OCI-LY1 (cell line): ENCODE data around the gene YKT6.

ENCODE experiments used
- EZH2 ChIP-seq: fragments of 200-600 bp; sonication (generic), shearing (Covaris generic); IDR thresholded peaks from 2 replicates; pipeline ENCODE4 v1.8.0; 2017; ENCODE audit warnings: borderline replicate concordance, mixed run types, mild to moderate bottlenecking, antibody characterized with exemption, low read length, moderate library complexity, mixed read lengths
- TF ChIP-seq, protein P1 (sequence below): fragments of 200-600 bp; sonication (generic), shearing (Covaris generic); IDR thresholded peaks from 2 replicates; pipeline ENCODE4 v1.5.1; 2017; ENCODE audit warnings: mild to moderate bottlenecking, antibody characterized with exemption, low read length, moderate library complexity, mixed read lengths

DNA sequence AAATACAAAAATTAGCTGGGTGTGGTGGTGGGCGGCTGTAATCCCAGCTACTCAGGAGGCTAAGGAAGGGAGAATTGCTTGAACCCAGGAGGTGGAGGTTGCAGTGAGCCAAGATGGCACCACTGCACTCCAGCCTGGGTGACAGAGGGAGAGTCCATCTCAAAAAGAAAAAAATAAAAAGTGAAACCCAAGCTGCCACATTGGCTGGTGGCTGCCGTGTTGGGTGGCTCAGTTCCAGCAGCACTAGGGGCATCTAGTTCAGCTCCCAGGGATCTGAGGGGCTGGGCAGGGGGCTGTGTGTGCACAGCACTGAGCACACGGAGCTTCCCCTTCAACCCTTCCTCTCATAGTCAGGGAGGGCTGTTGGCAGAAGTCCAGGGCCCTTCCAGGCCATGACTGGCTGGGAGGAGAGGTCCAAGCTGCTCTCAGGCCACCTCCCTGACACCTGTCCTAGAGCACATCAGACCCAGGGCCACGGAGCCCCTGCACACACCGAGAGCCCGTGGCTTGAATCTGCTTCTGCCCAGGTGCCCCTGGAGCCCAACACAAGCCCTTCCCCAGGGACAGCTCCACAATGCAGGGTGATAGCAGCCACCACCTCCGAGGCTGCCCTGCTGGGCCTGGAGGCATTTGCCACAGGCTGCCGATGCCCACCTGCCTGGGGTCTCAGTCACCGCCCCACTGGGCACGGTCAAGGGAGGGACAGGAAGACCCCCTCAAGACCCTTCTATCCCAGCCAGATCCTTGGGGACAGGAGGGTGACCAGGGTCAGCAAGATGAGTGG lies 47.3 kb downstream of the YKT6 start:
- TF ChIP-seq, protein P1, sequence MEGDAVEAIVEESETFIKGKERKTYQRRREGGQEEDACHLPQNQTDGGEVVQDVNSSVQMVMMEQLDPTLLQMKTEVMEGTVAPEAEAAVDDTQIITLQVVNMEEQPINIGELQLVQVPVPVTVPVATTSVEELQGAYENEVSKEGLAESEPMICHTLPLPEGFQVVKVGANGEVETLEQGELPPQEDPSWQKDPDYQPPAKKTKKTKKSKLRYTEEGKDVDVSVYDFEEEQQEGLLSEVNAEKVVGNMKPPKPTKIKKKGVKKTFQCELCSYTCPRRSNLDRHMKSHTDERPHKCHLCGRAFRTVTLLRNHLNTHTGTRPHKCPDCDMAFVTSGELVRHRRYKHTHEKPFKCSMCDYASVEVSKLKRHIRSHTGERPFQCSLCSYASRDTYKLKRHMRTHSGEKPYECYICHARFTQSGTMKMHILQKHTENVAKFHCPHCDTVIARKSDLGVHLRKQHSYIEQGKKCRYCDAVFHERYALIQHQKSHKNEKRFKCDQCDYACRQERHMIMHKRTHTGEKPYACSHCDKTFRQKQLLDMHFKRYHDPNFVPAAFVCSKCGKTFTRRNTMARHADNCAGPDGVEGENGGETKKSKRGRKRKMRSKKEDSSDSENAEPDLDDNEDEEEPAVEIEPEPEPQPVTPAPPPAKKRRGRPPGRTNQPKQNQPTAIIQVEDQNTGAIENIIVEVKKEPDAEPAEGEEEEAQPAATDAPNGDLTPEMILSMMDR, result no peak
- no peak for TF ChIP-seq EZH2
